ENCODE data around the gene ST8SIA4. TPM values are rescaled to one million over a fixed set of nuclear protein-coding genes. Genes with fewer than 3 reads are reported as not detected.

ST8SIA4 gene
- total and polyA plus RNA-seq, 5 experiments from 2014 or later, result 6.8 to 28.1 (median 10.9) TPM

DNA sequence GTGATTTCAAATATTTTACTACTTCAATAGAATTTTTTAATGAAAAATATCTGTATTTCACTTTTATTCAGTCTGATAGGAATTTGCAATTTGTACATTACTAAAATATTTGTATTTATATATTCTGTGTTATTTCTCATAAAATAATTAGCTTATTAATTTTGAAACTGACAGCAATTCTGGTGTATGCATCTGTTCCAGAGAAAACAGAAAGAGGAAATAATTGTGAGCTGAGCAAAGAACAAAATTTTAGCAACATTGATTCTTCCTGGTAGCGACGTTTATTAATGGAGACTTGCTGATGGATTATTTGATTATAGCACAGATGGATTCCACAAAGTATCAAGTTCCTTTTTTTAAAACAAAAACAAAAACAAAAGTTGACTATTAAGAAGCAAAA, 61.0 kb downstream of the ST8SIA4 start:
- Mint-ChIP-seq H3K27me3 (no peaks in the 10 kb centered on the region), H3K9me3 (no peaks in the 10 kb centered on the region), H3K36me3 (peaks cover 0 to 30% (median 21%) of the 10 kb centered on the region in 3 donors), H3K4me1 (peaks cover 20 to 72% (median 52%) of the 10 kb centered on the region in 4 donors), H3K27ac (peak overlapping the region in 1 of 10 donors; percentile 79), H3K4me3 (no peak overlapping the region)
- no peak for DNase-seq
- POLR2A ChIA-PET, result no interaction called here
- no peak for ATAC-seq

GRCh38 chr5:100841358-100842076, 61.6 kb downstream of the ST8SIA4 start:
- no peaks in the 10 kb centered on the region for H3K9me3 Mint-ChIP-seq
- POLR2A ChIA-PET, result no interaction called here
- H3K4me1 Mint-ChIP-seq, result peaks cover 22 to 71% (median 51%) of the 10 kb centered on the region in 4 donors
- peak overlapping the region in 8 of 10 donors; percentile 24 to 79 (median 51) for H3K27ac Mint-ChIP-seq
- H3K27me3 Mint-ChIP-seq, result no peaks in the 10 kb centered on the region
- no peak for ATAC-seq
- H3K4me3 Mint-ChIP-seq, result peak overlapping the region in 7 of 10 donors; percentile 14 to 64 (median 30)
- no peak for DNase-seq
- H3K36me3 Mint-ChIP-seq, result peaks cover 0 to 33% (median 19%) of the 10 kb centered on the region in 3 donors

GRCh38 chr5:100840789-100841188, 62.3 kb downstream of the ST8SIA4 start:
- no peaks in the 10 kb centered on the region for H3K9me3 Mint-ChIP-seq
- no peak for DNase-seq

GRCh38 chr5:100840370-100840769, 62.7 kb downstream of the ST8SIA4 start:
- Mint-ChIP-seq H3K27ac (peak overlapping the region in 3 of 10 donors; percentile 58 to 79 (median 63)), H3K36me3 (peaks cover 0 to 32% (median 20%) of the 10 kb centered on the region in 3 donors), H3K4me3 (no peak overlapping the region), H3K9me3 (no peaks in the 10 kb centered on the region), H3K27me3 (no peaks in the 10 kb centered on the region), H3K4me1 (peaks cover 19 to 63% (median 49%) of the 10 kb centered on the region in 4 donors)
- POLR2A ChIA-PET, result no interaction called here
- DNase-seq, result no peak
- no peak for ATAC-seq

More at GRCh38 chr5:100840789-100841188, 62.3 kb downstream of the ST8SIA4 start:
- Mint-ChIP-seq H3K27me3 (no peaks in the 10 kb centered on the region), H3K4me3 (peak overlapping the region in 5 of 10 donors; percentile 8 to 64 (median 30)), H3K36me3 (peaks cover 0 to 31% (median 20%) of the 10 kb centered on the region in 3 donors), H3K4me1 (peaks cover 19 to 64% (median 48%) of the 10 kb centered on the region in 4 donors), H3K27ac (peak overlapping the region in 6 of 10 donors; percentile 39 to 79 (median 54))
- no peak for ATAC-seq
- POLR2A ChIA-PET, result no interaction called here

DNA sequence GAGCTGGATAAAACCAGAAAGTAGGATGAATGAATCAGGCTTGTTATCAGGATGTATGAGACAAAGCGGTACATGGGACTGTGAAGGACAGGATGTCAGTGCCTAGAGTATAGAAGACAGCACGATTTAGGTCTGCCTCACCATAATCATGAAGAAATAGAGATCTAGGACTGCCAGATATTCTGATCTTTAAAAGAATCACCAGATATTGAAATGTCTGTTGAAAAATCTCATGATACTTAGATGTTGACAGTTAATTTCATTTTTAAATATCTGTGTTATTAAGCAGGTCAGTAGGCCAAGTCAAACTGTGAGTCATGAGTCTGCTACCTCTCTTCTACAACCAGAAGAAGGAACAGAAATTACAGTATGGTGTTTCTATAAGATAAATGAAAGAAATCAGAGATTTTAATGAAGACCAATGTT, 65.0 kb downstream of the ST8SIA4 start:
- H3K4me1 Mint-ChIP-seq, result peaks cover 19 to 53% (median 42%) of the 10 kb centered on the region in 4 donors
- H3K4me3 Mint-ChIP-seq, result no peak overlapping the region
- ATAC-seq (no peak), DNase-seq (no peak)
- H3K27me3 Mint-ChIP-seq, result no peaks in the 10 kb centered on the region
- POLR2A ChIA-PET, result no interaction called here
- no peaks in the 10 kb centered on the region for H3K9me3 Mint-ChIP-seq
- H3K27ac Mint-ChIP-seq, result peak overlapping the region in 5 of 10 donors; percentile 8 to 71 (median 43)
- H3K36me3 Mint-ChIP-seq, result peaks cover 0 to 23% (median 18%) of the 10 kb centered on the region in 3 donors

DNA sequence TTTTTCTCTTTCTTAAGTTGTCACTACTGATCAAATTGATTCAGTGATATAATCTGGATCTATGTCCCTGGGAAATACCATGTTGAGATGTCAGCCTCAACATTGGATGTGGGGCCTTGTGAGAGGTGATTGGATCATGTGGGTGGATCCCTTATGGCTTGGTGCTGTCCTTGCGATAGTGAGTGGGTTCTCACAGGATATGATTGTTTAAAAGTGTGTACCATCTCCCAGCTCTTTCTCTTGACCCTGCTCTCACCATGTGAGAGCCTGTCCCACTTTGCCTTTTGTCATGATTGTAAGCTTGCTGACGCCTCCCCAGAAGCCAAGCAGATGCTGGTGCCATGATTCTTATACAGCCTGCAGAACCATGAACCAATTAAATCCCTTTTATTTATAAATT, 68.6 kb downstream of the ST8SIA4 start:
- Mint-ChIP-seq H3K4me1 (peaks cover 11 to 34% (median 32%) of the 10 kb centered on the region in 4 donors), H3K36me3 (peaks cover 5 to 26% (median 26%) of the 10 kb centered on the region in 3 donors), H3K9me3 (no peaks in the 10 kb centered on the region), H3K27ac (peak overlapping the region in 2 of 10 donors; percentile 9 to 41), H3K4me3 (no peak overlapping the region), H3K27me3 (no peaks in the 10 kb centered on the region)
- DNase-seq, result no peak
- ATAC-seq, result no peak
- POLR2A ChIA-PET, result interaction anchor here (1.2 kb wide), 1 partner anchor 69 kb away, joined by 3 read pairs; the partner anchor contains the start of gene ST8SIA4

GRCh38 chr5:100832252-100833230, 70.5 kb downstream of the ST8SIA4 start:
- H3K4me3 Mint-ChIP-seq, result no peak overlapping the region
- DNase-seq (no peak), ATAC-seq (no peak)
- POLR2A ChIA-PET, result no interaction called here
- H3K9me3 Mint-ChIP-seq, result no peaks in the 10 kb centered on the region
- peaks cover 5 to 26% (median 24%) of the 10 kb centered on the region in 3 donors for H3K36me3 Mint-ChIP-seq
- no peaks in the 10 kb centered on the region for H3K27me3 Mint-ChIP-seq
- peaks cover 14 to 41% (median 35%) of the 10 kb centered on the region in 4 donors for H3K4me1 Mint-ChIP-seq
- peak overlapping the region in 1 of 10 donors; percentile 21 for H3K27ac Mint-ChIP-seq

DNA sequence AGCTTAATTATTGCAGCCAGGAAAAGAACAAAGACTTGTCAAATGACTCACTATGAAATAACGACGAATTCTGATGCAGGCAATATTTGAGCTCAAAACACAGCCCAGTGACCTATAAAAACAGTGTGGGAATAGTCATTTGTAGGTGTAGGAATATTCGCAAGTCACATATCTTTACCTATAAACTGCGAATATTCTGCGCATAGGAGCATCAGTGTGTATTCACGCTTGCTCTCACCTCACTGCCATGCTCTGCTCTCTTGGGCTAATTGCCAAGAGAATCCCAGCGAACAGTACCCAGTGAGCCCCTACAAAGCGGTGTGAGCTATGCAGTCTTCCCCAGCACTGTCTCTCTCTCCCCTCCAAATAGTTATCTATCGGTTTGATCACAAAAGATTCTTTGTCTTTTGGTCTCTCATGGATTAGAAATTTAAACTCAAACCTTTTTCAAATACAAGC, 74.2 kb downstream of the ST8SIA4 start:
- H3K27me3 Mint-ChIP-seq, result no peaks in the 10 kb centered on the region
- ATAC-seq (no peak), DNase-seq (no peak)
- peaks cover 15 to 40% (median 28%) of the 10 kb centered on the region in 4 donors for H3K4me1 Mint-ChIP-seq
- no peak overlapping the region for H3K4me3 Mint-ChIP-seq
- peaks cover 0 to 2% (median 0%) of the 10 kb centered on the region in 9 donors for H3K9me3 Mint-ChIP-seq
- POLR2A ChIA-PET, result interaction anchor here (1.2 kb wide), 1 partner anchor 74 kb away, joined by 3 read pairs; the partner anchor contains the start of gene ST8SIA4
- H3K27ac Mint-ChIP-seq, result peak overlapping the region in 2 of 10 donors; percentile 8 to 66
- H3K36me3 Mint-ChIP-seq, result peaks cover 5 to 19% (median 13%) of the 10 kb centered on the region in 3 donors

GRCh38 chr5:100828071-100828897, 74.8 kb downstream of the ST8SIA4 start:
- no peak for ATAC-seq
- peak overlapping the region in 5 of 10 donors; percentile 7 to 66 (median 24) for H3K27ac Mint-ChIP-seq
- peaks cover 5 to 21% (median 14%) of the 10 kb centered on the region in 3 donors for H3K36me3 Mint-ChIP-seq
- no peaks in the 10 kb centered on the region for H3K27me3 Mint-ChIP-seq
- POLR2A ChIA-PET, result interaction anchor here (1.2 kb wide), 1 partner anchor 75 kb away, joined by 3 read pairs; the partner anchor contains the start of gene ST8SIA4
- peaks cover 0 to 3% (median 0%) of the 10 kb centered on the region in 9 donors for H3K9me3 Mint-ChIP-seq
- no peak for DNase-seq
- H3K4me1 Mint-ChIP-seq, result peaks cover 16 to 40% (median 31%) of the 10 kb centered on the region in 4 donors
- peak overlapping the region in 1 of 10 donors; percentile 32 for H3K4me3 Mint-ChIP-seq

DNA sequence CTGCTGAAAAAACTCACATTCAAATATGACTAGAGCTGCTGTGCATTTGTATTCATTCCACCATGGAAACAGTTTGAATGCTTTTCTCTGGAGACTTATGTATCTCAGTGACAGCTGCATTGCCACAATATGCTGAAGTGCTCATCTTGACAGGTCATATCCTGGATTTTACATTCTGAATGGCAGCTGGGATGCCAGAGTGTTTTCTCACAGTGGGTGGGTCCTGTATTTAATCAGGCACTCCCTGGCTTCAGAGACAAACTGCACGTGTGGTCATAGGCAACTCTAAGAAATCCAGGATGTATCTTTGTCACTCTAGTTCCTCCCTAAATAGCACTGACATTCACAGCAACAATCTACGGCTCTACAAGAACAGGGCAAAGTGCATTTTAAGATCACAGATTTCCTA, 75.6 kb downstream of the ST8SIA4 start:
- H3K27me3 Mint-ChIP-seq, result no peaks in the 10 kb centered on the region
- H3K27ac Mint-ChIP-seq, result peak overlapping the region in 6 of 10 donors; percentile 5 to 66 (median 30)
- peaks cover 14 to 36% (median 27%) of the 10 kb centered on the region in 4 donors for H3K4me1 Mint-ChIP-seq
- H3K36me3 Mint-ChIP-seq, result peaks cover 5 to 18% (median 18%) of the 10 kb centered on the region in 3 donors
- DNase-seq, result no peak
- peak overlapping the region in 1 of 10 donors; percentile 32 for H3K4me3 Mint-ChIP-seq
- no peak for ATAC-seq
- peaks cover 0 to 3% (median 0%) of the 10 kb centered on the region in 9 donors for H3K9me3 Mint-ChIP-seq
- POLR2A ChIA-PET, result no interaction called here

DNA sequence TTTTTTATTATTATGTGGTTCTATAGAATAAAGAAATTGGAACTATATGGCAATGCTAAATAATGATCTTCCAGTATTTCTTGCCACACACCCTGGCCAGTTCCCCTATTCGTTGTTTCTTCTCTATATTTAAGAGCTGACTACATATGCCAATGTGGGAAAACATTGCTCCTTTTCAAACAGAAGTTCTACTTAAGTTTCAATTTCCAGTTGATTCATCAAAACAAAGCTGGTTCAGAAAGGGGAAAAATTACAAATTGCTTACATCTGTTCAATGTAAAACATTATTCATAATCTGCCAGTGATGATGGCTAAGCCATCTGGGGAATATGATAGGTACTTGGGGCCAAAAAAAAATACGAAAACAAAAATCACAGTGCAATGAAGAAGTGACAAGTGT, 76.9 kb downstream of the ST8SIA4 start:
- Mint-ChIP-seq H3K9me3 (peaks cover 0 to 3% (median 0%) of the 10 kb centered on the region in 9 donors), H3K36me3 (peaks cover 0 to 21% (median 16%) of the 10 kb centered on the region in 3 donors), H3K27me3 (no peaks in the 10 kb centered on the region), H3K4me3 (peak overlapping the region in 1 of 10 donors; percentile 7), H3K4me1 (peaks cover 14 to 41% (median 27%) of the 10 kb centered on the region in 4 donors), H3K27ac (peak overlapping the region in 2 of 10 donors; percentile 8 to 58)
- ATAC-seq, result no peak
- DNase-seq, result no peak
- POLR2A ChIA-PET, result interaction anchor here (0.6 kb wide), 1 partner anchor 76 kb away, joined by 6 read pairs; no protein-coding TSS in a partner anchor

All from naive thymus-derived CD8-positive, alpha-beta T cell (primary cell).